ENCODE data around the gene AASDHPPT. TPM values are rescaled to one million over a fixed set of nuclear protein-coding genes. Genes with fewer than 3 reads are reported as not detected.

Gene AASDHPPT
- total RNA-seq, 4 donors from 2014 or later: 23.2 to 59.4 (median 45.2) TPM

DNA sequence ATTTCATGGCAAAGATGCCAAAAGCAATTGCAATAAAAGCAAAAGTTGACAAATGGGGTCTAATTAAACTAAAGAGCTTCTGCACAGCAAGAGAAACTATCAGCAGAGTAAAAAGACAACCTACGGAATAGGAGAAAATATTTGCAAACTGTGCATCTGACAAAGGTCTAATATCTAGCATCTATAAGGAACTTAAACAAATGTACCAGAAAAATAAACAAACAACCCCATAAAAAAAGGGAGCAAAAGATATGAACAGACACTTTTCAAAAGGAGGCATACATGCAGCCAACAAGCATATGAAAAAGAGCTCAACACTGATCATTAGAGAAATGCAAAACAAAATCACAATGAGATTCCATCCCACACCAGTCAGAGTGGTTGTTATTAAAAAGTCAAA is 60.3 kb downstream of the AASDHPPT start:
- ATAC-seq: no peak
- Histone ChIP-seq H3K36me3 (no peaks in the 10 kb centered on the region), H3K27ac (no peak overlapping the region), H3K27me3 (no peaks in the 10 kb centered on the region), H3K4me3 (no peak overlapping the region), H3K9me3 (no peaks in the 10 kb centered on the region), H3K4me1 (no peaks in the 10 kb centered on the region)
- intact Hi-C loops (cut with DNase I; ENCODE audit: low total_unique reads): no loop called here
- no peak for DNase-seq
- no peak for TF ChIP-seq POLR2A (IDR thresholded peaks at IDR 0.05)
- TF ChIP-seq, protein P1, sequence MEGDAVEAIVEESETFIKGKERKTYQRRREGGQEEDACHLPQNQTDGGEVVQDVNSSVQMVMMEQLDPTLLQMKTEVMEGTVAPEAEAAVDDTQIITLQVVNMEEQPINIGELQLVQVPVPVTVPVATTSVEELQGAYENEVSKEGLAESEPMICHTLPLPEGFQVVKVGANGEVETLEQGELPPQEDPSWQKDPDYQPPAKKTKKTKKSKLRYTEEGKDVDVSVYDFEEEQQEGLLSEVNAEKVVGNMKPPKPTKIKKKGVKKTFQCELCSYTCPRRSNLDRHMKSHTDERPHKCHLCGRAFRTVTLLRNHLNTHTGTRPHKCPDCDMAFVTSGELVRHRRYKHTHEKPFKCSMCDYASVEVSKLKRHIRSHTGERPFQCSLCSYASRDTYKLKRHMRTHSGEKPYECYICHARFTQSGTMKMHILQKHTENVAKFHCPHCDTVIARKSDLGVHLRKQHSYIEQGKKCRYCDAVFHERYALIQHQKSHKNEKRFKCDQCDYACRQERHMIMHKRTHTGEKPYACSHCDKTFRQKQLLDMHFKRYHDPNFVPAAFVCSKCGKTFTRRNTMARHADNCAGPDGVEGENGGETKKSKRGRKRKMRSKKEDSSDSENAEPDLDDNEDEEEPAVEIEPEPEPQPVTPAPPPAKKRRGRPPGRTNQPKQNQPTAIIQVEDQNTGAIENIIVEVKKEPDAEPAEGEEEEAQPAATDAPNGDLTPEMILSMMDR (IDR thresholded peaks at IDR 0.05 in 4 of 5, conservative IDR thresholded peaks at IDR 0.05 in 1 of 5): no peak
- in situ Hi-C loops (cut with MboI; ENCODE audit: low sequenced_read_pairs in 4 of 4): no loop called here

Other genes starting within 250 kb of the AASDHPPT start
- gene MSANTD4, start 55.4 kb upstream of the AASDHPPT start, total RNA-seq: 10 to 100 TPM; 31.3 to 39.6 (median 34.9) TPM
- gene KBTBD3, start 315 bp upstream of the AASDHPPT start, total RNA-seq: 1 to 10 TPM in 3 of 4 donors, under 1 TPM in 1; 0.92 to 6.2 (median 1.9) TPM